ENCODE data around the gene HEXIM2. TPM values are rescaled to one million over a fixed set of nuclear protein-coding genes. Genes with fewer than 3 reads are reported as not detected.

Gene HEXIM2
- total RNA-seq, 3 donors from 2014 or later (not counting 1 experiment from before 2014, with no cell fraction given), result 4.1 to 5.3 (median 4.5) TPM

- H3K27me3 Mint-ChIP-seq (ENCODE audit: low read depth in 2 of 2), result peaks cover 0 to 3% of the 10 kb centered on the region in 2 donors
Observed at GRCh38 chr17:45116434-45117016, 45.1 kb upstream of the HEXIM2 start.

GRCh38 chr17:45117334-45117733, 44.3 kb upstream of the HEXIM2 start:
- DNase-seq, result no peak

More at GRCh38 chr17:45116434-45117016, 45.1 kb upstream of the HEXIM2 start:
- no peak overlapping the region for H3K4me3 ChIP-seq (ENCODE audit: low read length)
- H3K9me3 ChIP-seq (ENCODE audit: control insufficient read depth, insufficient read depth, low read length), result no peaks in the 10 kb centered on the region
- H3K36me3 ChIP-seq (ENCODE audit: control insufficient read depth, insufficient read depth, low read length), result no peaks in the 10 kb centered on the region
- no peak overlapping the region for H3K27ac Mint-ChIP-seq
- WGBS (ENCODE audit: insufficient coverage), result 90% methylated on average over 8 of the region's 10 CpGs
- peaks cover 2% of the 10 kb centered on the region for H3K27me3 ChIP-seq (ENCODE audit: control insufficient read depth, insufficient read depth, low read length)
- intact Hi-C loops (cut with micrococcal nuclease), result no loop called here
- no peaks in the 10 kb centered on the region for H3K36me3 Mint-ChIP-seq
- no peaks in the 10 kb centered on the region for H3K4me1 ChIP-seq (ENCODE audit: control insufficient read depth, insufficient read depth, low read length)
- H3K9me3 Mint-ChIP-seq, result no peaks in the 10 kb centered on the region
- DNase-seq (no peak), ATAC-seq (no peak)
- H3K4me1 Mint-ChIP-seq, result no peaks in the 10 kb centered on the region
- no peak for TF ChIP-seq CTCF (IDR thresholded peaks at IDR 0.05)
- H3K4me3 Mint-ChIP-seq, result no peak overlapping the region
- H3K27ac ChIP-seq (ENCODE audit: low read length), result no peak overlapping the region

GRCh38 chr17:45117848-45118646, 43.6 kb upstream of the HEXIM2 start:
- no peaks in the 10 kb centered on the region for H3K4me1 ChIP-seq (ENCODE audit: control insufficient read depth, insufficient read depth, low read length)
- peaks cover 0 to 3% of the 10 kb centered on the region in 2 donors for H3K27me3 Mint-ChIP-seq (ENCODE audit: low read depth in 2 of 2)
- H3K36me3 ChIP-seq (ENCODE audit: control insufficient read depth, insufficient read depth, low read length), result no peaks in the 10 kb centered on the region
- TF ChIP-seq CTCF (IDR thresholded peaks at IDR 0.05), result no peak
- WGBS (ENCODE audit: insufficient coverage), result 87% methylated on average over 20 of the region's 20 CpGs
- intact Hi-C loops (cut with micrococcal nuclease), result no loop called here
- no peaks in the 10 kb centered on the region for H3K9me3 Mint-ChIP-seq
- H3K27ac Mint-ChIP-seq, result no peak overlapping the region
- H3K27ac ChIP-seq (ENCODE audit: low read length), result no peak overlapping the region
- H3K9me3 ChIP-seq (ENCODE audit: control insufficient read depth, insufficient read depth, low read length), result no peaks in the 10 kb centered on the region
- no peak for DNase-seq
- peaks cover 2% of the 10 kb centered on the region for H3K27me3 ChIP-seq (ENCODE audit: control insufficient read depth, insufficient read depth, low read length)
- no peak overlapping the region for H3K4me3 Mint-ChIP-seq
- no peak for ATAC-seq
- H3K36me3 Mint-ChIP-seq, result no peaks in the 10 kb centered on the region
- H3K4me3 ChIP-seq (ENCODE audit: low read length), result no peak overlapping the region
- no peaks in the 10 kb centered on the region for H3K4me1 Mint-ChIP-seq

More at GRCh38 chr17:45117334-45117733, 44.3 kb upstream of the HEXIM2 start:
- Histone ChIP-seq H3K27me3 (ENCODE audit: control insufficient read depth, insufficient read depth, low read length) (peaks cover 2% of the 10 kb centered on the region), H3K36me3 (ENCODE audit: control insufficient read depth, insufficient read depth, low read length) (no peaks in the 10 kb centered on the region), H3K4me3 (ENCODE audit: low read length) (no peak overlapping the region), H3K9me3 (ENCODE audit: control insufficient read depth, insufficient read depth, low read length) (no peaks in the 10 kb centered on the region), H3K27ac (ENCODE audit: low read length) (no peak overlapping the region), H3K4me1 (ENCODE audit: control insufficient read depth, insufficient read depth, low read length) (no peaks in the 10 kb centered on the region)
- H3K4me1 Mint-ChIP-seq, result no peaks in the 10 kb centered on the region
- no peak overlapping the region for H3K27ac Mint-ChIP-seq
- intact Hi-C loops (cut with micrococcal nuclease), result no loop called here
- peaks cover 0 to 3% of the 10 kb centered on the region in 2 donors for H3K27me3 Mint-ChIP-seq (ENCODE audit: low read depth in 2 of 2)
- no peak for TF ChIP-seq CTCF (IDR thresholded peaks at IDR 0.05)
- no peaks in the 10 kb centered on the region for H3K9me3 Mint-ChIP-seq
- ATAC-seq, result no peak
- H3K4me3 Mint-ChIP-seq, result no peak overlapping the region
- WGBS (ENCODE audit: insufficient coverage), result 95% methylated on average over 4 of the region's 4 CpGs
- H3K36me3 Mint-ChIP-seq, result no peaks in the 10 kb centered on the region
